Naive thymus-derived CD4-positive, alpha-beta T cell (primary cell): ENCODE data around the gene ZNF786. TPM values are rescaled to one million over a fixed set of nuclear protein-coding genes. Genes with fewer than 3 reads are reported as not detected.

Experiments used
- polyA plus RNA-seq, 2 donors: library from polyadenylated mRNA; unstranded; fragments of 300-500 nt; fragmentation: Illumina TruSeq; gene quantifications; one replicate each; pipeline ENCODE4 v1.2.3, GENCODE V29; 2021
- total RNA-seq, 6 experiments: library from RNA in 5 of 6; stranded (reverse) in 5 of 6; gene quantifications; 1 replicate in 5 of 6; 2 replicates in 1 of 6; pipeline ENCODE4 v1.2.3 and lab custom pipeline; 2021 to 2026

Gene ZNF786
- total and polyA plus RNA-seq, 7 experiments from 2014 or later, result 5.4 to 27.6 (median 10.0) TPM

Other genes with a start within 250 kb of the ZNF786 start
- 10 to 100 TPM in 3 of 5 experiments, 1 to 10 TPM in 2; 7.2 to 73.3 (median 18.9) TPM for gene EZH2, start 206.4 kb downstream of the ZNF786 start, total RNA-seq
- 1 to 10 TPM; 2.2 to 2.4 TPM for gene EZH2, start 206.4 kb downstream of the ZNF786 start, polyA plus RNA-seq
- gene PDIA4, start 62.2 kb downstream of the ZNF786 start, total RNA-seq, result 100 to 1,000 TPM in 1 of 5 experiments, 10 to 100 TPM in 4; 38.2 to 157 (median 73.7) TPM
- 100 to 1,000 TPM in 1 of 2 donors, 10 to 100 TPM in 1; 83.2 to 112 TPM for gene PDIA4, start 62.2 kb downstream of the ZNF786 start, polyA plus RNA-seq
- gene ZNF425, start 35.6 kb upstream of the ZNF786 start, total RNA-seq, result 1 to 10 TPM in 3 of 5 experiments, under 1 TPM in 2; 0.61 to 4.9 (median 1.0) TPM
- gene ZNF425, start 35.6 kb upstream of the ZNF786 start, polyA plus RNA-seq, result 1 to 10 TPM in 1 of 2 donors, under 1 TPM in 1; 0.26 to 2.2 TPM
- gene ZNF398, start 56.7 kb upstream of the ZNF786 start, total RNA-seq, result 10 to 100 TPM; 14.6 to 27.9 (median 16.9) TPM
- 10 to 100 TPM in 1 of 2 donors, 1 to 10 TPM in 1; 9.7 to 19.3 TPM for gene ZNF398, start 56.7 kb upstream of the ZNF786 start, polyA plus RNA-seq
- 10 to 100 TPM; 12.1 to 36.7 (median 15.1) TPM for gene ZNF282, start 104.8 kb upstream of the ZNF786 start, total RNA-seq
- 1 to 10 TPM in 1 of 2 donors, under 1 TPM in 1; 0.83 to 1.1 TPM for gene ZNF282, start 104.8 kb upstream of the ZNF786 start, polyA plus RNA-seq
- 10 to 100 TPM; 10.4 to 20.6 (median 13.3) TPM for gene ZNF212, start 148.9 kb upstream of the ZNF786 start, total RNA-seq
- 10 to 100 TPM in 1 of 2 donors, 1 to 10 TPM in 1; 5.9 to 11.4 TPM for gene ZNF212, start 148.9 kb upstream of the ZNF786 start, polyA plus RNA-seq
- 10 to 100 TPM; 23.3 to 49.2 (median 36.0) TPM for gene ZNF783, start 171.5 kb upstream of the ZNF786 start, total RNA-seq
- 1 to 10 TPM; 6.2 to 9.7 TPM for gene ZNF783, start 171.5 kb upstream of the ZNF786 start, polyA plus RNA-seq